GM12878 (cell line): ENCODE results near the gene TRIP4. TPM values are rescaled to one million over a fixed set of nuclear protein-coding genes. Genes with fewer than 3 reads are reported as not detected.

ENCODE experiments used
- ATAC-seq: fragments of 200-7000 bp; cut with Tn5 transposase; 3 replicates; pipeline ENCODE4 v1.9.1; 2020; ENCODE audit warnings: mild to moderate bottlenecking, moderate library complexity
- BruUV-seq: library from RNA; stranded (reverse); fragments of 400-500 nt; replicated peaks from 2 replicates; lab custom pipeline; 2021; lab: Mats Ljungman, UMichigan
- CTCF ChIA-PET: fragments of 300-600 bp; sonication (Branson Sonifier 250); formaldehyde crosslinking; extraction: SDS; loops from one replicate; lab custom pipeline; 2021; ENCODE audit warnings: inconsistent platforms; lab: Yijun Ruan, JAX
- POLR2A ChIA-PET: fragments of 350-600 bp; formaldehyde crosslinking; extraction: SDS; loops from one replicate; lab custom pipeline; 2021; ENCODE audit warnings: inconsistent platforms; lab: Charles Lee
- RAD21 ChIA-PET: fragments of 300-600 bp; sonication (Branson Sonifier 250); formaldehyde crosslinking; loops from one replicate; lab custom pipeline; 2023; ENCODE audit warnings: antibody characterized with exemption; ENCODE audit not compliant: unreplicated experiment; lab: Charles Lee
- SMC1A ChIA-PET: fragments of 300-600 bp; sonication (Branson Sonifier 250); formaldehyde crosslinking; loops from one replicate; lab custom pipeline; 2023; ENCODE audit not compliant: unreplicated experiment, uncharacterized antibody; lab: Charles Lee
- DNase-seq: peaks from one replicate; pipeline ENCODE4 v3.0.0-alpha.2; 2011; ENCODE audit warnings: low read depth, low spot score
- FAIRE-seq: peaks from 3 replicates; lab custom pipeline; 2011; peaks lifted over from hg19 to GRCh38; lab: Jason Lieb, UNC
- H2AFZ ChIP-seq: 2 replicates; pipeline ENCODE4 v1.6.0; 2011; ENCODE audit warnings: low read depth, low read length, control low read depth; ENCODE audit not compliant: control insufficient read depth
- H3K27ac ChIP-seq: 2 replicates; pipeline ENCODE4 v1.5.1; 2011; ENCODE audit warnings: control low read depth; ENCODE audit not compliant: control insufficient read depth, insufficient read depth
- H3K27me3 ChIP-seq, 2 experiments: replicated peaks in 1 of 2; 2 replicates each; pipeline versions ENCODE4 v1.6.0 to v1.6.1; 2011; ENCODE audit warnings: low read length in 1 of 2; ENCODE audit not compliant: control insufficient read depth in 2 of 2, insufficient read depth in 2 of 2
- H3K36me3 ChIP-seq, 2 experiments: 2 replicates each; pipeline ENCODE4 v1.5.1; 2011; ENCODE audit warnings: low read length in 1 of 2; ENCODE audit not compliant: control insufficient read depth in 2 of 2, insufficient read depth in 2 of 2
- H3K4me1 ChIP-seq: 2 replicates; pipeline ENCODE4 v1.6.1; 2011; ENCODE audit warnings: mild to moderate bottlenecking, low read length, moderate library complexity, mixed read lengths; ENCODE audit not compliant: control insufficient read depth, insufficient read depth
- H3K4me2 ChIP-seq: 2 replicates; pipeline ENCODE4 v1.6.0; 2011; ENCODE audit warnings: control low read depth; ENCODE audit not compliant: control insufficient read depth, insufficient read depth
- H3K4me3 ChIP-seq: fragments of 200-600 bp; sonication (generic); 2 replicates; pipeline ENCODE4 v1.5.1; 2016
- H3K79me2 ChIP-seq: 2 replicates; pipeline ENCODE4 v1.6.0; 2011; ENCODE audit warnings: low read length; ENCODE audit not compliant: control insufficient read depth, insufficient read depth
- H3K9ac ChIP-seq: 2 replicates; pipeline ENCODE4 v1.8.0; 2011; ENCODE audit warnings: low read length, control low read depth, mixed read lengths; ENCODE audit not compliant: control insufficient read depth, insufficient read depth
- H3K9me3 ChIP-seq: replicated peaks from 3 replicates; pipeline ENCODE4 v1.5.1; 2011; ENCODE audit warnings: mild to moderate bottlenecking, low read length; ENCODE audit not compliant: control insufficient read depth, insufficient read depth
- H4K20me1 ChIP-seq: 2 replicates; pipeline ENCODE4 v1.6.0; 2011; ENCODE audit not compliant: control insufficient read depth, insufficient read depth
- ATF3 ChIP-seq: IDR thresholded peaks from 2 replicates; pipeline ENCODE4 v1.6.1; 2011; ENCODE audit warnings: low read depth, mild to moderate bottlenecking, low read length, moderate library complexity, borderline replicate concordance; ENCODE audit errors: extremely low read depth
- CEBPB ChIP-seq, 2 experiments: fragments of 150-350 bp in 1 of 2; IDR thresholded peaks; 2 replicates each; pipeline ENCODE4 v1.6.1; 2012 to 2014; ENCODE audit warnings: low read depth in 2 of 2, low read length in 2 of 2, borderline replicate concordance in 1 of 2, inconsistent platforms in 1 of 2
- CEBPZ ChIP-seq: fragments of 150-350 bp; IDR thresholded peaks from 2 replicates; pipeline ENCODE4 v1.6.1; 2016; ENCODE audit warnings: low read depth, low read length
- CREB1 ChIP-seq: IDR thresholded peaks from 2 replicates; pipeline ENCODE4 v1.6.1; 2012; ENCODE audit warnings: low read depth, mild to moderate bottlenecking, inconsistent platforms
- E2F8 ChIP-seq: fragments of 450-650 bp; IDR thresholded peaks from 2 replicates; pipeline ENCODE4 v1.6.1; 2018; ENCODE audit warnings: mild to moderate bottlenecking, low read depth, moderate library complexity; ENCODE audit not compliant: partially characterized antibody
- PKNOX1 ChIP-seq: fragments of 450-650 bp; IDR thresholded peaks from 2 replicates; pipeline ENCODE4 v1.6.1; 2016; ENCODE audit warnings: mild to moderate bottlenecking
- POLR2AphosphoS5 ChIP-seq: IDR thresholded peaks from 2 replicates; pipeline ENCODE4 v1.6.1; 2011; ENCODE audit warnings: mild to moderate bottlenecking, low read length, inconsistent platforms
- ZSCAN29 ChIP-seq: fragments of 450-650 bp; IDR thresholded peaks from 2 replicates; pipeline ENCODE4 v1.6.1; 2017; ENCODE audit warnings: mild to moderate bottlenecking, moderate library complexity
- WGBS: methylation state at CpG from one replicate; pipeline ENCODE4 v1.1.6; 2016; ENCODE audit warnings: low lambda C conversion rate; ENCODE audit not compliant: insufficient replicate concordance, insufficient coverage; ENCODE audit errors: missing lambda C conversion rate; 5-methylcytosine and 5-hydroxymethylcytosine counted together
- in situ Hi-C: fragments of 300-500 bp; cut with MboI; formaldehyde crosslinking; loops from 9 replicates; pipeline ENCODE4 v1.14.3; 2018; ENCODE audit warnings: mixed read lengths
- intact Hi-C: fragments of 100-400 bp; cut with micrococcal nuclease; formaldehyde crosslinking; loops from one replicate; pipeline ENCODE4 v1.14.2; 2022; ENCODE audit not compliant: unreplicated experiment
- polyA plus RNA-seq, 11 experiments: library from polyadenylated mRNA; depleted of rRNA in 4 of 11; unstranded in 6 of 11; stranded (reverse) in 5 of 11; fragments of >200 nt; fragmentation: Nextera tagmentation in 4 of 11; fragmentation: Illumina TruSeq in 1 of 11; extraction: Ambion mirVana in 4 of 11; extraction: Trizol in 1 of 11; gene quantifications; 1 replicate in 1 of 11; 2 replicates in 10 of 11; pipeline versions ENCODE4 v1.2.1 to v1.2.3, GENCODE V29; 2011 to 2016; ENCODE audit warnings: inconsistent platforms in 2 of 11, missing spikeins in 2 of 11, low read depth in 1 of 11
- total RNA-seq, 4 experiments: library from RNA; depleted of rRNA in 3 of 4; stranded (reverse); fragments of >200 nt in 3 of 4; fragmentation: Illumina TruSeq in 1 of 4; extraction: Trizol in 1 of 4; gene quantifications; 2 replicates each; pipeline versions ENCODE4 v1.2.1 to v1.2.3, GENCODE V29; 2013 to 2021

The TRIP4 gene
- total and polyA plus RNA-seq, 10 of the 15 experiments (the other 5 are each of a cell fraction or from before 2014, with no cell fraction given) = 6.4 to 24.5 (median 20.0) TPM

GRCh38 chr15:64355944-64356709, 31.5 kb upstream of the TRIP4 start, which contains the start of gene CSNK1G1 (continued):
- TF ChIP-seq E2F8 (no peak), CEBPZ (no peak)

GRCh38 chr15:64356710-64357040, 31.0 kb upstream of the TRIP4 start:
- Histone ChIP-seq H3K9me3 (no peaks in the 10 kb centered on the region), H3K27ac (peak overlapping the region; percentile 22; the same call in 1 of the 2 replicates), H4K20me1 (no peaks in the 10 kb centered on the region), H3K4me3 (peak overlapping the region; percentile 77; the same call in 1 of the 2 replicates), H3K36me3 (no peaks in the 10 kb centered on the region; a peak in 1 of 4 replicates), H2AFZ (peak overlapping the region; percentile 91), H3K9ac (no peak overlapping the region), H3K4me2 (peak overlapping the region; percentile 75), H3K27me3 (no peaks in the 10 kb centered on the region), H3K4me1 (peaks cover 3% of the 10 kb centered on the region; the same call in 1 of the 2 replicates), H3K79me2 (peaks cover 28% of the 10 kb centered on the region)
- no TSS peak for BruUV-seq
- TF ChIP-seq CREB1 (no peak), ZSCAN29 (no peak), CEBPB (IDR thresholded peaks at IDR 0.05; ENCODE audit: borderline replicate concordance in 1 of 2, low read depth in 2 of 2, low read length in 2 of 2) (no peak), POLR2AphosphoS5 (no peak), ATF3 (no peak), PKNOX1 (no peak)
- ChIA-PET RAD21 (interaction anchor here (1.0 to 1.8 kb wide), 4 partner anchors 31 to 212 kb away, joined by 3 to 5 read pairs (median 4); partner anchors contain the start of gene TRIP4), SMC1A (interaction anchor here (1.0 kb wide), 4 partner anchors 30 to 147 kb away, joined by 3 read pairs; no protein-coding TSS in a partner anchor), POLR2A (interaction anchor here (1.0 to 1.8 kb wide), 2 partner anchors 23 to 193 kb away, joined by 3 to 5 read pairs; partner anchors contain the start of gene PPIB), CTCF (interaction anchor here (0.9 kb wide), 1 partner anchor 193 kb away, joined by 3 read pairs; the partner anchor contains the start of gene PPIB)
- in situ Hi-C loops = no loop called here
- no peak for DNase-seq
- 48% methylated on average over 5 of the region's 5 CpGs for WGBS
- no peak for FAIRE-seq
- ATAC-seq = no peak
- intact Hi-C loops = loop anchor here (5.0 kb wide), 1 partner anchor 194 kb away; the partner anchor contains the start of gene PPIB
